Muscle layer of colon (tissue), 2 donors: Measurements from ENCODE around the gene FCHSD2.
A peak's percentile ranks its signal among the peaks of the same experiment; 100 is the strongest.
"Not testable (repeated sequence)": the region's sequence is repeated elsewhere in the genome, so short reads cannot be mapped to it uniquely, and the experiment has no call there.

Experiments
- H3K27ac ChIP-seq: one replicate; pipeline ENCODE4 v1.7.0; 2013; ENCODE audit warnings: low read depth, mild to moderate bottlenecking, low read length, moderate library complexity
- H3K27me3 ChIP-seq, 2 donors: one replicate each; pipeline ENCODE4 v1.7.0; 2013; ENCODE audit warnings: low read length in 2 of 2, mild to moderate bottlenecking in 2 of 2; ENCODE audit not compliant: insufficient read depth in 2 of 2, control insufficient read depth in 1 of 2
- H3K36me3 ChIP-seq: one replicate; pipeline ENCODE4 v1.7.0; 2013; ENCODE audit warnings: mild to moderate bottlenecking, low read length; ENCODE audit not compliant: insufficient read depth
- H3K4me1 ChIP-seq: one replicate; pipeline ENCODE4 v1.7.0; 2013; ENCODE audit warnings: mild to moderate bottlenecking, low read length; ENCODE audit not compliant: insufficient read depth
- H3K4me3 ChIP-seq, 2 donors: one replicate each; pipeline ENCODE4 v1.7.0; 2013; ENCODE audit warnings: low read length in 2 of 2, low read depth in 1 of 2, mild to moderate bottlenecking in 1 of 2, moderate library complexity in 1 of 2
- H3K9ac ChIP-seq: one replicate; pipeline ENCODE4 v1.7.0; 2013; ENCODE audit warnings: low read length
- H3K9me3 ChIP-seq: one replicate; pipeline ENCODE4 v1.7.0; 2013; ENCODE audit warnings: mild to moderate bottlenecking, low read length
- donor health status: abdominal sarcoma.
- donor health status: Adenocarcinoma of cecum.

Gene FCHSD2

GRCh38 chr11:73145986-73146575, 4.0 kb upstream of the FCHSD2 start:
- H3K27ac ChIP-seq: no peak overlapping the region
- H3K4me1 ChIP-seq: peaks cover 35% of the 10 kb centered on the region

GRCh38 chr11:73143126-73143838, 1.2 kb upstream of the FCHSD2 start:
- Histone ChIP-seq H3K27me3 (no peaks in the 10 kb centered on the region), H3K27ac (peak overlapping the region; percentile 83), H3K36me3 (no peaks in the 10 kb centered on the region), H3K9ac (peak overlapping the region; percentile 17), H3K4me1 (peaks cover 25% of the 10 kb centered on the region), H3K9me3 (no peaks in the 10 kb centered on the region), H3K4me3 (peak overlapping the region in 1 of 2 donors; percentile 64)

More at GRCh38 chr11:73145986-73146575, 4.0 kb upstream of the FCHSD2 start:
- Histone ChIP-seq H3K36me3 (no peaks in the 10 kb centered on the region), H3K4me3 (no peak overlapping the region), H3K9me3 (no peaks in the 10 kb centered on the region), H3K27me3 (no peaks in the 10 kb centered on the region), H3K9ac (no peak overlapping the region)

GRCh38 chr11:73141309-73142127, 600 bp downstream of the FCHSD2 start:
- Histone ChIP-seq H3K4me3 (peak overlapping the region; percentile 56 to 88), H3K9ac (peak overlapping the region; percentile 46), H3K36me3 (no peaks in the 10 kb centered on the region), H3K27ac (peak overlapping the region; percentile 83), H3K27me3 (no peaks in the 10 kb centered on the region), H3K9me3 (no peaks in the 10 kb centered on the region), H3K4me1 (peaks cover 12% of the 10 kb centered on the region)

GRCh38 chr11:73141031-73141308, 1.1 kb downstream of the FCHSD2 start:
- no peaks in the 10 kb centered on the region for H3K9me3 ChIP-seq
- no peaks in the 10 kb centered on the region for H3K27me3 ChIP-seq
- peak overlapping the region; percentile 46 for H3K9ac ChIP-seq
- no peaks in the 10 kb centered on the region for H3K36me3 ChIP-seq
- peak overlapping the region; percentile 83 for H3K27ac ChIP-seq
- H3K4me3 ChIP-seq: peak overlapping the region; percentile 56 to 88
- peaks cover 12% of the 10 kb centered on the region for H3K4me1 ChIP-seq

- Histone ChIP-seq H3K27me3 (no peaks in the 10 kb centered on the region), H3K4me3 (peak overlapping the region; percentile 56 to 88), H3K4me1 (peaks cover 12% of the 10 kb centered on the region), H3K27ac (peak overlapping the region; percentile 83), H3K36me3 (no peaks in the 10 kb centered on the region), H3K9ac (peak overlapping the region; percentile 46), H3K9me3 (no peaks in the 10 kb centered on the region)
These were observed 1.7 kb downstream of the FCHSD2 start for GRCh38 chr11:73140213-73141030.

- H3K9me3 ChIP-seq: no peaks in the 10 kb centered on the region
- H3K4me1 ChIP-seq: peaks cover 12% of the 10 kb centered on the region
- no peaks in the 10 kb centered on the region for H3K36me3 ChIP-seq
- no peaks in the 10 kb centered on the region for H3K27me3 ChIP-seq
- H3K27ac ChIP-seq: no peak overlapping the region
- H3K4me3 ChIP-seq: no peak overlapping the region
- no peak overlapping the region for H3K9ac ChIP-seq
These were observed 2.5 kb downstream of the FCHSD2 start for GRCh38 chr11:73139476-73140198.

GRCh38 chr11:73137944-73138274, 4.2 kb downstream of the FCHSD2 start:
- H3K4me3 ChIP-seq: no peak overlapping the region
- H3K27me3 ChIP-seq: no peaks in the 10 kb centered on the region
- H3K9me3 ChIP-seq: no peaks in the 10 kb centered on the region
- no peak overlapping the region for H3K27ac ChIP-seq
- no peak overlapping the region for H3K9ac ChIP-seq
- no peaks in the 10 kb centered on the region for H3K36me3 ChIP-seq
- H3K4me1 ChIP-seq: peaks cover 5% of the 10 kb centered on the region

GRCh38 chr11:73137262-73137943, 4.7 kb downstream of the FCHSD2 start:
- Histone ChIP-seq H3K27ac (no peak overlapping the region), H3K27me3 (no peaks in the 10 kb centered on the region), H3K4me1 (peaks cover 4% of the 10 kb centered on the region), H3K9me3 (no peaks in the 10 kb centered on the region), H3K9ac (no peak overlapping the region), H3K36me3 (no peaks in the 10 kb centered on the region), H3K4me3 (no peak overlapping the region)

- not testable (repeated sequence) for H3K27ac ChIP-seq, H3K9me3 ChIP-seq, H3K27me3 ChIP-seq, H3K9ac ChIP-seq, H3K4me1 ChIP-seq, H3K36me3 ChIP-seq, H3K4me3 ChIP-seq
These were observed 5.4 kb downstream of the FCHSD2 start for GRCh38 chr11:73136722-73137121.

GRCh38 chr11:73135346-73136284, 6.5 kb downstream of the FCHSD2 start:
- no peaks in the 10 kb centered on the region for H3K27me3 ChIP-seq
- no peak overlapping the region for H3K27ac ChIP-seq
- no peaks in the 10 kb centered on the region for H3K9me3 ChIP-seq
- H3K36me3 ChIP-seq: no peaks in the 10 kb centered on the region
- peaks cover 4% of the 10 kb centered on the region for H3K4me1 ChIP-seq
- H3K9ac ChIP-seq: no peak overlapping the region
- no peak overlapping the region for H3K4me3 ChIP-seq
